HCT116 (cell line): ENCODE results near the gene AZIN2. TPM values are rescaled to one million over a fixed set of nuclear protein-coding genes. Genes with fewer than 3 reads are reported as not detected.

ENCODE experiments used
- ATAC-seq: fragments of 200-7000 bp; cut with Tn5 transposase; 2 replicates; pipeline ENCODE4 v1.9.1; 2020; ENCODE audit warnings: mild to moderate bottlenecking, moderate library complexity
- BruUV-seq: library from RNA; stranded (reverse); fragments of 400-500 nt; replicated peaks from 2 replicates; lab custom pipeline; 2021; lab: Mats Ljungman, UMichigan
- CTCF ChIA-PET: fragments of 300-600 bp; sonication (Branson Sonifier 250); formaldehyde crosslinking; loops from one replicate; lab custom pipeline; 2021; ENCODE audit warnings: antibody characterized with exemption; lab: Charles Lee
- POLR2A ChIA-PET: fragments of 300-600, 350-600 bp; sonication (Branson Sonifier 250); formaldehyde crosslinking; loops from one replicate; lab custom pipeline; 2021; ENCODE audit warnings: antibody characterized with exemption; lab: Charles Lee
- RAD21 ChIA-PET, 2 experiments: fragments of 300-600 bp; sonication (Branson Sonifier 250); formaldehyde crosslinking; loops; one replicate each; lab custom pipeline; 2023; ENCODE audit warnings: low total read pairs in 2 of 2; ENCODE audit not compliant: uncharacterized antibody in 2 of 2, unreplicated experiment in 2 of 2, low non-redundant PET in 1 of 2; lab: Charles Lee
- DNase-seq: peaks from one replicate; pipeline ENCODE4 v3.0.0-alpha.2; 2010; ENCODE audit warnings: low read depth, low spot score
- H2AFZ ChIP-seq: fragments of 200-600 bp; shearing (Covaris generic), sonication (generic); 2 replicates; pipeline ENCODE4 v1.6.1; 2017; ENCODE audit warnings: low read depth, mixed run types, mixed read lengths, antibody characterized with exemption, low read length; ENCODE audit not compliant: poor library complexity, severe bottlenecking
- H3K27ac ChIP-seq: 2 replicates; pipeline ENCODE4 v1.5.1; 2012; ENCODE audit warnings: low read depth, low read length
- H3K27me3 ChIP-seq: fragments of 200-600 bp; sonication (generic); 2 replicates; pipeline ENCODE4 v1.6.1; 2016; ENCODE audit warnings: mixed run types, low read length, mixed read lengths; ENCODE audit not compliant: insufficient read depth
- H3K36me3 ChIP-seq, 2 experiments: fragments of 200-500 bp in 1 of 2; fragments of 200-600 bp in 1 of 2; sonication (Bioruptor generic) in 1 of 2; sonication (generic) in 1 of 2; 2 replicates each; pipeline versions ENCODE4 v1.5.1 to v1.6.1; 2014 to 2016; ENCODE audit warnings: low read length in 2 of 2, inconsistent platforms in 1 of 2, mixed read lengths in 1 of 2, mixed run types in 1 of 2; ENCODE audit not compliant: insufficient read depth in 2 of 2, control insufficient read depth in 1 of 2
- H3K4me1 ChIP-seq, 2 experiments: fragments of 200-600 bp in 1 of 2; sonication (generic) in 1 of 2; 2 replicates each; pipeline versions ENCODE4 v1.5.1 to v1.6.1; 2012 to 2017; ENCODE audit warnings: low read length in 2 of 2, inconsistent platforms in 1 of 2, mild to moderate bottlenecking in 1 of 2, mixed read lengths in 1 of 2, mixed run types in 1 of 2, moderate library complexity in 1 of 2; ENCODE audit not compliant: insufficient read depth in 2 of 2, control insufficient read depth in 1 of 2
- H3K4me2 ChIP-seq: fragments of 200-600 bp; sonication (generic); 2 replicates; pipeline ENCODE4 v1.6.1; 2017; ENCODE audit warnings: mixed run types, low read length, mixed read lengths
- H3K4me3 ChIP-seq, 2 experiments: fragments of 200-600 bp in 1 of 2; sonication (generic) in 1 of 2; replicated peaks in 1 of 2; 2 replicates each; pipeline ENCODE4 v1.5.1; 2011 to 2016; ENCODE audit warnings: low read length in 2 of 2, control low read depth in 1 of 2, low read depth in 1 of 2, mild to moderate bottlenecking in 1 of 2, mixed read lengths in 1 of 2, mixed run types in 1 of 2
- H3K79me2 ChIP-seq: fragments of 200-600 bp; sonication (generic); 2 replicates; pipeline ENCODE4 v1.6.1; 2017; ENCODE audit warnings: mild to moderate bottlenecking, mixed run types, low read length, moderate library complexity, mixed read lengths; ENCODE audit not compliant: insufficient read depth
- H3K9ac ChIP-seq: fragments of 200-600 bp; sonication (generic); 2 replicates; pipeline ENCODE4 v1.6.1; 2016; ENCODE audit warnings: low read length, mixed read lengths
- H3K9me2 ChIP-seq: fragments of 200-600 bp; sonication (generic), shearing (Covaris generic); 2 replicates; pipeline ENCODE4 v1.6.1; 2017; ENCODE audit warnings: mixed run types, mild to moderate bottlenecking, moderate library complexity; ENCODE audit not compliant: insufficient read depth
- H3K9me3 ChIP-seq, 2 experiments: fragments of 200-500 bp in 1 of 2; fragments of 200-600 bp in 1 of 2; sonication (Bioruptor generic) in 1 of 2; sonication (generic) in 1 of 2; 2 replicates each; pipeline ENCODE4 v1.6.1; 2014 to 2017; ENCODE audit warnings: low read length in 2 of 2, mixed read lengths in 2 of 2, inconsistent platforms in 1 of 2, low read depth in 1 of 2, mild to moderate bottlenecking in 1 of 2, mixed run types in 1 of 2, moderate library complexity in 1 of 2; ENCODE audit not compliant: control insufficient read depth in 1 of 2, insufficient read depth in 1 of 2
- H4K20me1 ChIP-seq: fragments of 200-600 bp; sonication (generic), shearing (Covaris generic); 2 replicates; pipeline ENCODE4 v1.6.1; 2017; ENCODE audit warnings: mixed run types, mild to moderate bottlenecking, moderate library complexity; ENCODE audit not compliant: insufficient read depth
- CEBPB ChIP-seq: IDR thresholded peaks from 2 replicates; pipeline ENCODE4 v1.6.1; 2012; ENCODE audit warnings: low read depth
- EGR1 ChIP-seq: IDR thresholded peaks from 2 replicates; pipeline ENCODE4 v1.6.1; 2012; ENCODE audit warnings: low read depth
- ELF1 ChIP-seq: IDR thresholded peaks from 2 replicates; pipeline ENCODE4 v1.6.1; 2012; ENCODE audit warnings: low read depth, borderline replicate concordance
- EZH2 ChIP-seq: fragments of 200-600 bp; sonication (generic); IDR thresholded peaks from 2 replicates; pipeline ENCODE4 v1.6.1; 2017; ENCODE audit warnings: antibody characterized with exemption, mixed run types
- EZH2phosphoT487 ChIP-seq: fragments of 200-600 bp; IDR thresholded peaks from 2 replicates; pipeline ENCODE4 v1.6.1; 2018; ENCODE audit warnings: antibody characterized with exemption, borderline replicate concordance
- JUND ChIP-seq: IDR thresholded peaks from 2 replicates; pipeline ENCODE4 v1.6.1; 2012
- POLR2AphosphoS5 ChIP-seq: IDR thresholded peaks from 2 replicates; pipeline ENCODE4 v1.6.1; 2011; ENCODE audit warnings: mild to moderate bottlenecking, low read depth, low read length, moderate library complexity
- SP1 ChIP-seq: IDR thresholded peaks from 2 replicates; pipeline ENCODE4 v1.6.1; 2012; ENCODE audit warnings: low read depth
- YY1 ChIP-seq: IDR thresholded peaks from 2 replicates; pipeline ENCODE4 v1.6.1; 2011; ENCODE audit warnings: low read length, low read depth, moderate library complexity, mild to moderate bottlenecking; ENCODE audit not compliant: insufficient replicate concordance; ENCODE audit errors: extremely low read depth
- ZFX ChIP-seq: fragments of 450-650 bp; IDR thresholded peaks from 2 replicates; pipeline ENCODE4 v1.6.1; 2017
- ZNF274 ChIP-seq: fragments of 200-500 bp; sonication (Bioruptor generic); IDR thresholded peaks from 2 replicates; pipeline ENCODE4 v1.6.1; 2014; ENCODE audit warnings: mild to moderate bottlenecking, low read depth, low read length, inconsistent platforms
- intact Hi-C: fragments of 100-400 bp; cut with micrococcal nuclease; formaldehyde crosslinking; loops from 2 replicates; pipeline ENCODE4 v1.10.0; 2022
- total RNA-seq: library from RNA; stranded (reverse); gene quantifications from one replicate; pipeline ENCODE4 v1.2.1, GENCODE V29; 2021; ENCODE audit not compliant: unreplicated experiment
- TF ChIP-seq, protein P1 (sequence below), 3 experiments: fragments of 200-600 bp in 1 of 3; sonication (generic) in 1 of 3; IDR thresholded peaks in 2 of 3; conservative IDR thresholded peaks in 1 of 3; 2 replicates each; pipeline ENCODE4 v1.5.1; 2012 to 2017; ENCODE audit warnings: low read depth in 2 of 3, low read length in 2 of 3, antibody characterized with exemption in 1 of 3, borderline replicate concordance in 1 of 3, control low read depth in 1 of 3, mild to moderate bottlenecking in 1 of 3, mixed read lengths in 1 of 3, mixed run types in 1 of 3, moderate library complexity in 1 of 3; ENCODE audit not compliant: insufficient read depth in 1 of 3
- TF ChIP-seq, protein P2 (sequence below): IDR thresholded peaks from 2 replicates; pipeline ENCODE4 v1.6.1; 2012; ENCODE audit warnings: low read depth

AZIN2 gene
- total RNA-seq, 1 experiment from 2014 or later, result 7.8 TPM

DNA sequence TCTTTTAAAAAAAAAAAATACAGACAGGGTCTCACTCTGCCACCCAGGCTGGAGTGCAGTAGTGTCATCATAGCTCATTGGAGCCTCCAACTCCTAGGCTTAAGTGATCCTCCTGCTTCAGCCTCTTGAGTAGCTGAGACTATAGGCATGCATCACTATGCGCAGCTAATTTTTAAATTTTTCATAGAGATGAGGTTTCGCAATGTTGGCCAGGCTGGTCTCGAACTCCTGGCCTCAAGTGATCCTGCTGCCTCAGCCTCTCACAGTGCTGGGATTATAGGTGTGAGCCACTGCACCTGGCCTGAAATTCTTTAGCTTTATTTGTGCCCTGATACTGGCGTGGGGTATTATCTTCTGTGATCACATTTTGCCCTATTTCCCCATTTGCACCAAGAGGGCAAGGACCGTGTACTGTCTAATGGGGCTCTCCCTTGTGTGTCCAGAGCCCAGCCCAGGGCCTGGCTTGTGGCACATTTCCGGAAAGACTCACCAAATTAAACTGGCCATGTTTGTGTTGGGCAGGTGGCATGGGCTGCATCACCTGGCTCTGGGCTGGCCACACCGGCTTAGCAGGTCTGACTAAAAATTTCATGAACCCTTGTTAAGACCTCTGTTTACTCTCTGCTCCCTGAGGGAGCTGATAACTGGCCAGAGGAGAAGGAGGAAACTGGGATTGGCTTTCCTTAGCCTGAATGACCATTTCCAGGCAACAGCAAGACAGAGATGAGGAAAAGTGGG is 68.7 kb downstream of the AZIN2 start:
- no peak for TF ChIP-seq ELF1
- TF ChIP-seq SP1, result no peak
- no peak for TF ChIP-seq ZFX
- TF ChIP-seq, protein P1, sequence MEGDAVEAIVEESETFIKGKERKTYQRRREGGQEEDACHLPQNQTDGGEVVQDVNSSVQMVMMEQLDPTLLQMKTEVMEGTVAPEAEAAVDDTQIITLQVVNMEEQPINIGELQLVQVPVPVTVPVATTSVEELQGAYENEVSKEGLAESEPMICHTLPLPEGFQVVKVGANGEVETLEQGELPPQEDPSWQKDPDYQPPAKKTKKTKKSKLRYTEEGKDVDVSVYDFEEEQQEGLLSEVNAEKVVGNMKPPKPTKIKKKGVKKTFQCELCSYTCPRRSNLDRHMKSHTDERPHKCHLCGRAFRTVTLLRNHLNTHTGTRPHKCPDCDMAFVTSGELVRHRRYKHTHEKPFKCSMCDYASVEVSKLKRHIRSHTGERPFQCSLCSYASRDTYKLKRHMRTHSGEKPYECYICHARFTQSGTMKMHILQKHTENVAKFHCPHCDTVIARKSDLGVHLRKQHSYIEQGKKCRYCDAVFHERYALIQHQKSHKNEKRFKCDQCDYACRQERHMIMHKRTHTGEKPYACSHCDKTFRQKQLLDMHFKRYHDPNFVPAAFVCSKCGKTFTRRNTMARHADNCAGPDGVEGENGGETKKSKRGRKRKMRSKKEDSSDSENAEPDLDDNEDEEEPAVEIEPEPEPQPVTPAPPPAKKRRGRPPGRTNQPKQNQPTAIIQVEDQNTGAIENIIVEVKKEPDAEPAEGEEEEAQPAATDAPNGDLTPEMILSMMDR (IDR thresholded peaks at IDR 0.05 in 2 of 3, conservative IDR thresholded peaks at IDR 0.05 in 1 of 3; ENCODE audit: borderline replicate concordance in 1 of 3, insufficient read depth in 1 of 3, low read depth in 2 of 3, low read length in 2 of 3), result no peak
- no peak for TF ChIP-seq JUND
- TF ChIP-seq, protein P2, sequence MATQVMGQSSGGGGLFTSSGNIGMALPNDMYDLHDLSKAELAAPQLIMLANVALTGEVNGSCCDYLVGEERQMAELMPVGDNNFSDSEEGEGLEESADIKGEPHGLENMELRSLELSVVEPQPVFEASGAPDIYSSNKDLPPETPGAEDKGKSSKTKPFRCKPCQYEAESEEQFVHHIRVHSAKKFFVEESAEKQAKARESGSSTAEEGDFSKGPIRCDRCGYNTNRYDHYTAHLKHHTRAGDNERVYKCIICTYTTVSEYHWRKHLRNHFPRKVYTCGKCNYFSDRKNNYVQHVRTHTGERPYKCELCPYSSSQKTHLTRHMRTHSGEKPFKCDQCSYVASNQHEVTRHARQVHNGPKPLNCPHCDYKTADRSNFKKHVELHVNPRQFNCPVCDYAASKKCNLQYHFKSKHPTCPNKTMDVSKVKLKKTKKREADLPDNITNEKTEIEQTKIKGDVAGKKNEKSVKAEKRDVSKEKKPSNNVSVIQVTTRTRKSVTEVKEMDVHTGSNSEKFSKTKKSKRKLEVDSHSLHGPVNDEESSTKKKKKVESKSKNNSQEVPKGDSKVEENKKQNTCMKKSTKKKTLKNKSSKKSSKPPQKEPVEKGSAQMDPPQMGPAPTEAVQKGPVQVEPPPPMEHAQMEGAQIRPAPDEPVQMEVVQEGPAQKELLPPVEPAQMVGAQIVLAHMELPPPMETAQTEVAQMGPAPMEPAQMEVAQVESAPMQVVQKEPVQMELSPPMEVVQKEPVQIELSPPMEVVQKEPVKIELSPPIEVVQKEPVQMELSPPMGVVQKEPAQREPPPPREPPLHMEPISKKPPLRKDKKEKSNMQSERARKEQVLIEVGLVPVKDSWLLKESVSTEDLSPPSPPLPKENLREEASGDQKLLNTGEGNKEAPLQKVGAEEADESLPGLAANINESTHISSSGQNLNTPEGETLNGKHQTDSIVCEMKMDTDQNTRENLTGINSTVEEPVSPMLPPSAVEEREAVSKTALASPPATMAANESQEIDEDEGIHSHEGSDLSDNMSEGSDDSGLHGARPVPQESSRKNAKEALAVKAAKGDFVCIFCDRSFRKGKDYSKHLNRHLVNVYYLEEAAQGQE, result no peak
- TF ChIP-seq ZNF274, result no peak
- no peak for TF ChIP-seq POLR2AphosphoS5
- TF ChIP-seq YY1, result no peak
- no peak for TF ChIP-seq EZH2
- no peak for TF ChIP-seq CEBPB
- TF ChIP-seq EZH2phosphoT487, result no peak
- no peak for TF ChIP-seq EGR1
- Histone ChIP-seq H3K79me2 (no peaks in the 10 kb centered on the region), H3K27ac (no peak overlapping the region), H3K36me3 (peaks cover 0 to 3% of the 10 kb centered on the region in 2 experiments; a peak in 1 of 4 replicates), H3K4me2 (no peak overlapping the region), H3K9me2 (no peaks in the 10 kb centered on the region), H3K4me3 (no peak overlapping the region), H4K20me1 (no peaks in the 10 kb centered on the region), H3K27me3 (no peaks in the 10 kb centered on the region), H3K9ac (no peak overlapping the region), H2AFZ (no peak overlapping the region), H3K4me1 (0 out of 4 replicates have a peak, but pooled peaks cover 0 to 4% of the 10 kb centered on the region in 2 experiments), H3K9me3 (no peaks in the 10 kb centered on the region)
- ChIA-PET POLR2A (no interaction called here), CTCF (interaction anchor here (1.0 kb wide), 1 partner anchor 13 kb away, joined by 3 read pairs; no protein-coding TSS in a partner anchor), RAD21 (no interaction called here)
- DNase-seq, result no peak
- intact Hi-C loops, result no loop called here
- no peak for ATAC-seq
- BruUV-seq, result no TSS peak
